Coronary artery (tissue), 2 donors: ENCODE results near the gene GNA12.

ENCODE experiments used
- DNase-seq: peaks from one replicate; pipeline ENCODE4 v3.0.0-alpha.2; 2017; ENCODE audit warnings: low spot score
- H3K27ac ChIP-seq, 2 donors: fragments of 200-600 bp; sonication (generic); one replicate each; pipeline ENCODE4 v1.5.1; 2016 to 2019
- H3K4me3 ChIP-seq: fragments of 200-600 bp; sonication (generic); 2 replicates; pipeline ENCODE4 v1.5.1; 2016; ENCODE audit warnings: mild to moderate bottlenecking, moderate library complexity
- CTCF ChIP-seq: fragments of 200-600 bp; sonication (generic); IDR thresholded peaks from one replicate; pipeline ENCODE4 v1.5.1; 2019; ENCODE audit warnings: antibody characterized with exemption

GNA12 gene

GRCh38 chr7:2813350-2814185, 30.5 kb downstream of the GNA12 start:
- Histone ChIP-seq H3K4me3 (no peak overlapping the region), H3K27ac (peak overlapping the region in 1 of 2 donors; percentile 6)
- no peak for TF ChIP-seq CTCF
- peak; percentile 64 for DNase-seq

- no peak overlapping the region for H3K4me3 ChIP-seq
- H3K27ac ChIP-seq = peak overlapping the region; percentile 56 to 79
- no peak for TF ChIP-seq CTCF
- peak; percentile 49 for DNase-seq
These were observed 31.3 kb downstream of the GNA12 start for GRCh38 chr7:2812831-2813230.

- TF ChIP-seq CTCF = no peak
- H3K4me3 ChIP-seq = peak overlapping the region; percentile 58
- no peak for DNase-seq
- peak overlapping the region; percentile 56 to 79 for H3K27ac ChIP-seq
These were observed 32.0 kb downstream of the GNA12 start for GRCh38 chr7:2812114-2812487.

- Histone ChIP-seq H3K4me3 (peak overlapping the region; percentile 58), H3K27ac (peak overlapping the region; percentile 56 to 79)
- no peak for DNase-seq
- TF ChIP-seq CTCF = no peak
These were observed 32.5 kb downstream of the GNA12 start for GRCh38 chr7:2811476-2812113.

- peak; percentile 64 for DNase-seq
- no peak for TF ChIP-seq CTCF
- Histone ChIP-seq H3K4me3 (no peak overlapping the region), H3K27ac (peak overlapping the region; percentile 56 to 68)
These were observed 33.3 kb downstream of the GNA12 start for GRCh38 chr7:2810682-2811415.

GRCh38 chr7:2809903-2810625, 34.0 kb downstream of the GNA12 start:
- peak; percentile 24 for DNase-seq
- H3K4me3 ChIP-seq = no peak overlapping the region
- H3K27ac ChIP-seq = no peak overlapping the region
- no peak for TF ChIP-seq CTCF
